Esophagus muscularis mucosa (tissue), 4 donors: ENCODE data around the gene ANGPTL5. TPM values are rescaled to one million over a fixed set of nuclear protein-coding genes. Genes with fewer than 3 reads are reported as not detected.

Experiments
- DNase-seq: peaks from one replicate; pipeline ENCODE4 v3.0.0-alpha.2; 2017; ENCODE audit errors: extremely low spot score
- H3K27ac ChIP-seq, 4 donors: fragments of 200-600 bp; sonication (generic); replicated peaks in 1 of 4; 1 replicate in 3 of 4; 2 replicates in 1 of 4; pipeline ENCODE4 v1.5.1; 2016 to 2019; ENCODE audit warnings: mild to moderate bottlenecking in 1 of 4
- H3K27me3 ChIP-seq, 4 donors: fragments of 200-600 bp; sonication (generic); one replicate each; pipeline versions ENCODE4 v1.5.1 to v1.6.0; 2016 to 2019
- H3K36me3 ChIP-seq, 4 donors: fragments of 200-600 bp; sonication (generic); one replicate each; pipeline ENCODE4 v1.5.1; 2016 to 2019
- H3K4me1 ChIP-seq, 4 donors: fragments of 200-600 bp; sonication (generic); one replicate each; pipeline ENCODE4 v1.5.1; 2016 to 2019
- H3K4me3 ChIP-seq, 4 donors: fragments of 200-600 bp; sonication (generic); 1 replicate in 2 of 4; 2 replicates in 2 of 4; pipeline ENCODE4 v1.5.1; 2016 to 2019; ENCODE audit warnings: mild to moderate bottlenecking in 4 of 4, moderate library complexity in 1 of 4
- H3K9me3 ChIP-seq, 4 donors: fragments of 200-600 bp; sonication (generic); 1 replicate in 3 of 4; 2 replicates in 1 of 4; pipeline ENCODE4 v1.5.1; 2016 to 2019
- EP300 ChIP-seq: sonication (generic); formaldehyde crosslinking; IDR thresholded peaks from one replicate; pipeline ENCODE4 v1.6.1; 2017; ENCODE audit warnings: antibody characterized with exemption
- POLR2A ChIP-seq: fragments of 450-650 bp; IDR thresholded peaks from one replicate; pipeline ENCODE4 v1.6.1; 2017; ENCODE audit warnings: antibody characterized with exemption, moderate library complexity, mild to moderate bottlenecking, low read depth
- POLR2AphosphoS5 ChIP-seq, 2 donors: sonication (generic); formaldehyde crosslinking; IDR thresholded peaks; one replicate each; pipeline ENCODE4 v1.6.1; 2017; ENCODE audit warnings: antibody characterized with exemption in 2 of 2
- WGBS: methylation state at CpG from one replicate; pipeline ENCODE4 v1.1.5; 2018; 5-methylcytosine and 5-hydroxymethylcytosine counted together
- intact Hi-C: fragments of 100-400 bp; cut with DNase I; formaldehyde crosslinking; loops from one replicate; pipeline ENCODE4 v1.15.1; 2023
- total RNA-seq, 4 donors: library from RNA; depleted of rRNA; stranded (reverse); fragments of >200 nt; gene quantifications; one replicate each; pipeline versions ENCODE4 v1.1.0 to v1.2.1, GENCODE V29; 2016
- TF ChIP-seq, protein P1 (sequence below), 3 experiments: fragments of 200-600 bp in 2 of 3; fragments of 450-650 bp in 1 of 3; sonication (generic) in 2 of 3; IDR thresholded peaks; one replicate each; pipeline ENCODE4 v1.5.1; 2017 to 2019; ENCODE audit warnings: antibody characterized with exemption in 3 of 3, mild to moderate bottlenecking in 2 of 3, moderate library complexity in 1 of 3

ANGPTL5 gene
- total RNA-seq, 4 donors from 2014 or later: 0.17 to 1.0 (median 0.62) TPM

DNA sequence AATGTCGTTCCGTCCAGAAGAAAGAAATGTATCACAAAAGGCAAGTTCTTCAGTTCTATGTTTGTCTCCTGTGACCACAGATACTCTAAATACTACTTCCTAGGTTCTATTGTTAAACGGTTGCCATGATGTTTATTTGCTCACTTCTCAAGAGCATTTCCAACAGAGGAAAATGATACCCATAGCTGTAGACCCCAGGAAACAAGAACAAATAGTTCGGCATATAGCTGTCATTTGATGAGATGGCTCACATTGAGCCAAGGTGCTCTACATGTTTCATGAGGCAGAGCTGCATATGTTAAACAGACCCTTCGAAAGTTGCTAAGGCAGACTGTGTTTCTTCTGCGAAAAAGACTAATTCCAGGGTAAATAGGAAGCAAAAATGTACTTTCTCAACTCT lies 15.4 kb upstream of the ANGPTL5 start:
- no peaks in the 10 kb centered on the region for H3K9me3 ChIP-seq
- DNase-seq: no peak
- no peak overlapping the region for H3K4me3 ChIP-seq
- TF ChIP-seq POLR2AphosphoS5 (IDR thresholded peaks at IDR 0.05) (no peak), POLR2A (no peak), EP300 (no peak)
- TF ChIP-seq, protein P1, sequence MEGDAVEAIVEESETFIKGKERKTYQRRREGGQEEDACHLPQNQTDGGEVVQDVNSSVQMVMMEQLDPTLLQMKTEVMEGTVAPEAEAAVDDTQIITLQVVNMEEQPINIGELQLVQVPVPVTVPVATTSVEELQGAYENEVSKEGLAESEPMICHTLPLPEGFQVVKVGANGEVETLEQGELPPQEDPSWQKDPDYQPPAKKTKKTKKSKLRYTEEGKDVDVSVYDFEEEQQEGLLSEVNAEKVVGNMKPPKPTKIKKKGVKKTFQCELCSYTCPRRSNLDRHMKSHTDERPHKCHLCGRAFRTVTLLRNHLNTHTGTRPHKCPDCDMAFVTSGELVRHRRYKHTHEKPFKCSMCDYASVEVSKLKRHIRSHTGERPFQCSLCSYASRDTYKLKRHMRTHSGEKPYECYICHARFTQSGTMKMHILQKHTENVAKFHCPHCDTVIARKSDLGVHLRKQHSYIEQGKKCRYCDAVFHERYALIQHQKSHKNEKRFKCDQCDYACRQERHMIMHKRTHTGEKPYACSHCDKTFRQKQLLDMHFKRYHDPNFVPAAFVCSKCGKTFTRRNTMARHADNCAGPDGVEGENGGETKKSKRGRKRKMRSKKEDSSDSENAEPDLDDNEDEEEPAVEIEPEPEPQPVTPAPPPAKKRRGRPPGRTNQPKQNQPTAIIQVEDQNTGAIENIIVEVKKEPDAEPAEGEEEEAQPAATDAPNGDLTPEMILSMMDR (IDR thresholded peaks at IDR 0.05): no peak
- peaks cover 0 to 11% (median 2%) of the 10 kb centered on the region in 4 donors for H3K36me3 ChIP-seq
- intact Hi-C loops: no loop called here
- 88% methylated on average over 6 of the region's 6 CpGs for WGBS
- peaks cover 0 to 12% (median 3%) of the 10 kb centered on the region in 4 donors for H3K4me1 ChIP-seq
- H3K27me3 ChIP-seq: no peaks in the 10 kb centered on the region
- H3K27ac ChIP-seq: no peak overlapping the region

DNA sequence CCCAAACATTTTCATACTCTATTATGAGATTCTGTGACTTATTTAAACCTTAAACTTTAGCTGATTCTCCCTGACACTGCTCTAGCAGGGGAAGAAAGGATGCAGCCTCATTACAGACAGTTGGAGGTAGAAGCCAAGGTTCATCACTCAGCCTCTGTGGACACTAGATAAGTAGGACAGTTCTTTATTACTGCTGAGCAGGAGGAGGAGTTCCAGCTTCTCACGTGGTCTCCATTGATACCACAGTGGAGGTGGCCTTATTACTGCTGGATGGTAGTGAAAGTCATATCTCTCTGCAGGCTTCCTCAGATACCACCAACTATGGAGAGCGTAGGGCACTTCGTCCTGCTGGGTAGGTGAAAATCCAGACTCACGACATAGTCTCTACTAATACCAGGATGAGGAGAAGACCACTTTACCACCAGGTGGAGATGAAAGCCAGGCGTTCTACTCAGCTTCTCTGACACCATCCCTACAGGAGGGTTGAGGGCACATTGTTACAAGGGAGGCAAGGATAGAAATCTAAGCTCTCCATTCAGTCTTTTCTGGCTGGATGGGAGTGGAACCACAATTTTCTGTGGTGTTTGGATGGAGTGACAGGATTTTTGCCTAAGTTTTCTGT lies 13.1 kb upstream of the ANGPTL5 start:
- Histone ChIP-seq H3K4me3 (no peak overlapping the region), H3K4me1 (peaks cover 0 to 12% (median 3%) of the 10 kb centered on the region in 4 donors), H3K36me3 (peaks cover 0 to 11% (median 2%) of the 10 kb centered on the region in 4 donors), H3K9me3 (no peaks in the 10 kb centered on the region), H3K27ac (no peak overlapping the region), H3K27me3 (no peaks in the 10 kb centered on the region)
- DNase-seq: no peak
- 96% methylated on average over 5 of the region's 5 CpGs for WGBS
- TF ChIP-seq, protein P1 (IDR thresholded peaks at IDR 0.05): no peak
- no peak for TF ChIP-seq EP300
- intact Hi-C loops: no loop called here

GRCh38 chr11:101923554-101923953 lies 7.2 kb upstream of the ANGPTL5 start:
- Histone ChIP-seq H3K4me3 (no peak overlapping the region), H3K9me3 (no peaks in the 10 kb centered on the region), H3K36me3 (no peaks in the 10 kb centered on the region), H3K27me3 (no peaks in the 10 kb centered on the region), H3K4me1 (no peaks in the 10 kb centered on the region), H3K27ac (no peak overlapping the region)
- no peak for DNase-seq
- TF ChIP-seq POLR2A (no peak), EP300 (no peak), POLR2AphosphoS5 (IDR thresholded peaks at IDR 0.05) (no peak)
- TF ChIP-seq, protein P1 (IDR thresholded peaks at IDR 0.05): no peak
- 85% methylated on average over 2 of the region's 2 CpGs for WGBS
- intact Hi-C loops: no loop called here

- TF ChIP-seq POLR2A (no peak), POLR2AphosphoS5 (IDR thresholded peaks at IDR 0.05) (no peak), EP300 (no peak)
- TF ChIP-seq, protein P1 (IDR thresholded peaks at IDR 0.05): no peak
- Histone ChIP-seq H3K27me3 (no peaks in the 10 kb centered on the region), H3K4me1 (peaks cover 2 to 21% (median 12%) of the 10 kb centered on the region in 4 donors), H3K4me3 (no peak overlapping the region), H3K27ac (no peak overlapping the region), H3K9me3 (no peaks in the 10 kb centered on the region), H3K36me3 (no peaks in the 10 kb centered on the region)
- DNase-seq: no peak
- intact Hi-C loops: no loop called here
- WGBS: 93% methylated on average over 1 of the region's 1 CpG
These were observed 4.7 kb upstream of the ANGPTL5 start for GRCh38 chr11:101920992-101921391.

DNA sequence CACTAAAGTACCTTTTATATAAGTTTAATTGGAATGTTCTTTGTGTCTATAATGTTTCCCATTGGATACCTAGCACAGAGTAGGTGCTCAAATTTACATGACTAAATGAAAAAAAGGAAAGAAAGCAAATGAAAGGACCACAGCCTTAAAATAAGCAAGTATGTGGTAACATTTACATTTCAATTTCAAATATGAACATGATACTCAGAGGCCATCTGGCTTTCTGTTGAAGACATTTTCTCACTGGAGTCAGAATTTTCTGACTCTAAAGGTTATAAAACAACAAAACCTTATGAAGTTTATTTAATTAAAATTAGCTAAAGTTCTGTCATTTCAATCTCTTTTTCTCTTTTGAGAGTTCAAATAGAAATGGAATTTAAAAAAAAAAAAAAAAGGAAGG lies 904 bp upstream of the ANGPTL5 start:
- H3K27ac ChIP-seq: peak overlapping the region in 2 of 4 donors; percentile 13 to 38

More for the DNA sequence above, 904 bp upstream of the ANGPTL5 start:
- Histone ChIP-seq H3K4me1 (peaks cover 11 to 38% (median 32%) of the 10 kb centered on the region in 4 donors), H3K9me3 (no peaks in the 10 kb centered on the region), H3K36me3 (no peaks in the 10 kb centered on the region), H3K4me3 (no peak overlapping the region), H3K27me3 (no peaks in the 10 kb centered on the region)
- TF ChIP-seq POLR2AphosphoS5 (IDR thresholded peaks at IDR 0.05) (no peak), EP300 (no peak), POLR2A (no peak)
- TF ChIP-seq, protein P1 (IDR thresholded peaks at IDR 0.05): no peak
- intact Hi-C loops: loop anchor here (5.0 kb wide), 1 partner anchor 90 kb away; no protein-coding TSS in a partner anchor
- DNase-seq: no peak
